OCI-LY3 (cell line): ENCODE data around the gene PXN.

Source experiments
- H2AFZ ChIP-seq: fragments of 200-600, 300-600 bp; shearing (Covaris generic); 2 replicates; pipeline ENCODE4 v1.6.0; 2014; ENCODE audit warnings: antibody characterized with exemption, low read depth, low read length
- H3K27ac ChIP-seq: fragments of 200-600, 300-600 bp; sonication (generic); 2 replicates; pipeline ENCODE4 v1.5.1; 2014; ENCODE audit warnings: mild to moderate bottlenecking, low read length, moderate library complexity, mixed read lengths
- H3K27me3 ChIP-seq: fragments of 200-600, 300-600 bp; sonication (generic); 2 replicates; pipeline ENCODE4 v1.6.1; 2014; ENCODE audit warnings: low read depth, low read length, mixed read lengths
- H3K36me3 ChIP-seq: fragments of 200-600, 300-600 bp; sonication (generic); replicated peaks from 2 replicates; pipeline ENCODE3; 2014; ENCODE audit warnings: low read depth, low read length, mixed read lengths
- H3K4me1 ChIP-seq: fragments of 300-600, 200-600 bp; sonication (generic); 2 replicates; pipeline ENCODE4 v1.6.1; 2014; ENCODE audit warnings: low read length, mixed read lengths
- H3K4me2 ChIP-seq: fragments of 200-600, 300-600 bp; sonication (generic); 2 replicates; pipeline ENCODE4 v1.6.1; 2014; ENCODE audit warnings: low read length, mixed read lengths
- H3K4me3 ChIP-seq: fragments of 300-600, 200-600 bp; sonication (generic); 2 replicates; pipeline ENCODE4 v1.5.1; 2014; ENCODE audit warnings: antibody characterized with exemption, mild to moderate bottlenecking, low read length, moderate library complexity
- H3K79me2 ChIP-seq: fragments of 300-600, 200-600 bp; shearing (Covaris generic); 2 replicates; pipeline ENCODE4 v1.6.1; 2014; ENCODE audit warnings: mild to moderate bottlenecking, low read length, mixed read lengths
- H3K9ac ChIP-seq: fragments of 300-600, 200-600 bp; shearing (Covaris generic); 2 replicates; pipeline ENCODE4 v1.6.0; 2014; ENCODE audit warnings: mild to moderate bottlenecking, low read length, moderate library complexity
- H3K9me3 ChIP-seq: fragments of 200-600, 300-600 bp; shearing (Covaris generic); 2 replicates; pipeline ENCODE4 v1.6.1; 2014; ENCODE audit warnings: low read length, mixed read lengths; ENCODE audit not compliant: insufficient read depth
- H4K20me1 ChIP-seq: fragments of 200-600, 300-600 bp; sonication (generic); 2 replicates; pipeline ENCODE4 v1.6.1; 2016; ENCODE audit warnings: low read length, mixed read lengths; ENCODE audit not compliant: insufficient read depth
- CTCF ChIP-seq: fragments of 200-600, 300-600 bp; sonication (generic); IDR thresholded peaks from 2 replicates; pipeline ENCODE4 v1.5.1; 2014; ENCODE audit warnings: antibody characterized with exemption, low read length, low read depth
- EZH2phosphoT487 ChIP-seq: fragments of 200-600 bp; shearing (Covaris generic); IDR thresholded peaks from 2 replicates; pipeline ENCODE4 v1.6.1; 2018; ENCODE audit warnings: antibody characterized with exemption, mixed run types, low read depth

The PXN gene

DNA sequence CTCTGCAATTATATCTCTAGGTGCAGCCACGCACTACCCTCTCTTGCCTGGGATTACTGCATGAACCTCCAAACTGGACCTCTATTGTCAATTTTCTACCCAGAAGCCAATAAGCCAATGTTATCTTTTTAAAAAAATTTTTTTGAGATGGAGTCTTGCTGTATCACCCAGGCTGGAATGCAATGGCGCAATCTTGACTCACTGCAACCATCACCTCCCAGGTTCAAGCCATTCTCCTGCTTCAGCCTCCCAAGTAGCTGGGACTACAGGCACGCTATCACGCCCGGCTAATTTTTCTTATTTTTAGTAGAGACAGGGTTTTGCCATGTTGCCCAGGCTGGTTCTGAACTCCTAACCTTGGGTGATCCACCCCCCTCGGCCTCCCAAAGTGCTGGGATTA, 11.2 kb upstream of the PXN start:
- 0 out of 2 replicates have a peak, but pooled peaks cover 3% of the 10 kb centered on the region for H3K27me3 ChIP-seq

DNA sequence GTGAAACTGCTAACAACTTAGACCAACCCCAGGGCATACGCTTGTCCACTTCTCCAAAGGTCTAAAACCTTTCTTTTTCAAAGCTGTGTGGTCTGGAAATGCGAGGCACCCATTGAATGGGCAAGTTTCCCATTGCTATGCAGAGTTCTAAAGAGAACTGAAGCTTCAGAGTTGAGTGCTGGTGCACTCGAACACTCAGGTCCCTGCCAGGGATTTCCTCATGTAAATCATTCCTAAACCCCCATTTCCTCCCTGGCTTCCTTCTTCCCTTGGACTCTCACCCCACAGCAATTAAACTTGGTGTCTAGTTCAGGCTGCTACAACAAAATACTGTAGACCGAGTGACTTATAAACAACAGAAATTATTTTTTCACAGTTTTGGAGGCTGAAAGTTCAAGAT, 2.2 kb upstream of the PXN start:
- no peak overlapping the region for H2AFZ ChIP-seq
- H3K27me3 ChIP-seq, result peaks cover 24% of the 10 kb centered on the region
- H3K36me3 ChIP-seq, result no peaks in the 10 kb centered on the region
- no peaks in the 10 kb centered on the region for H4K20me1 ChIP-seq
- H3K4me1 ChIP-seq, result peaks cover 13% of the 10 kb centered on the region; the same call in 1 of the 2 replicates
- H3K9me3 ChIP-seq, result no peaks in the 10 kb centered on the region
- H3K4me3 ChIP-seq, result no peak overlapping the region
- TF ChIP-seq CTCF (no peak), EZH2phosphoT487 (no peak)
- H3K4me2 ChIP-seq, result no peak overlapping the region
- H3K27ac ChIP-seq, result no peak overlapping the region
- H3K9ac ChIP-seq, result no peak overlapping the region
- no peaks in the 10 kb centered on the region for H3K79me2 ChIP-seq

More for the DNA sequence above, 11.2 kb upstream of the PXN start:
- Histone ChIP-seq H2AFZ (no peak overlapping the region), H3K4me2 (no peak overlapping the region), H3K4me3 (no peak overlapping the region), H3K36me3 (no peaks in the 10 kb centered on the region), H3K9me3 (0 out of 2 replicates have a peak, but pooled peaks cover 3% of the 10 kb centered on the region), H3K9ac (no peak overlapping the region), H3K79me2 (no peaks in the 10 kb centered on the region), H3K4me1 (no peaks in the 10 kb centered on the region), H3K27ac (no peak overlapping the region), H4K20me1 (no peaks in the 10 kb centered on the region)
- TF ChIP-seq EZH2phosphoT487, result no peak
- no peak for TF ChIP-seq CTCF

DNA sequence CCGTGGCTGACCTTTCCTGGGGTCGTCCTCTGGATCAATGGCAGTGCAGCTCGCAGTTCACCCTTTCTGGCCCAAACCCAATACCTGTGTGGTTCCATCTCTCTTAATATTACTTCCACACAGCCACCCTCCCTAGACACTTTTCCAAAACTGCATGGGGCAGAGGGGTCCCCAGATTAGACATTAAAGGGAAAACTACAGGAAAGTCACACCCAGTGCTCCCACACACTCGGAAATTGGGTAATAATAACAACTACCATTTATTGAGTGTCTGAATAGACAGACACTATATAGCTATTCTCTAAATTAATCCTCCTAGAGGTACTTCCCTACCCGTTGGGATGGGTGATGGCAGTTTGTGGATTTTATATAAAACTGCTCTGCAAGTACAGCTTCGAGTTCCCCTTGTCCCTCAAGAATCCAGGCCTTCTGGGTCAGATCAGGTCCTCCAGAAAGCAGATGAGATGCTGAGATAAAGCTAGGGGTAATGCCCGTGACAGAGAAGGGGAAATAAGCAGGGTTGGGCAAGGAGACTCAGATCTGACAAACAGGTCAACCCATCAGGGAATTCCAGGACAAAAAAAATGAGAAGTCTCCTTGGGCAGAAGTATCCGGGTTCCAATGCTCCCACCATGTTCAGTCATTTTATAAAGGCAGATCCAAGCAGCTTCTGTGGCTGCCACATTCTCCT, 795 bp upstream of the PXN start:
- H3K79me2 ChIP-seq, result no peaks in the 10 kb centered on the region
- TF ChIP-seq CTCF (no peak), EZH2phosphoT487 (no peak)
- H4K20me1 ChIP-seq, result no peaks in the 10 kb centered on the region
- peaks cover 15% of the 10 kb centered on the region; the same call in 1 of the 2 replicates for H3K4me1 ChIP-seq
- no peaks in the 10 kb centered on the region for H3K36me3 ChIP-seq
- H3K27me3 ChIP-seq, result peaks cover 27% of the 10 kb centered on the region
- H3K27ac ChIP-seq, result no peak overlapping the region
- peak overlapping the region; percentile 74 for H3K4me3 ChIP-seq
- peak overlapping the region; percentile 90; the same call in 1 of the 2 replicates for H2AFZ ChIP-seq
- no peaks in the 10 kb centered on the region for H3K9me3 ChIP-seq
- peak overlapping the region; percentile 85 for H3K4me2 ChIP-seq
- no peak overlapping the region for H3K9ac ChIP-seq

- no peak overlapping the region for H3K27ac ChIP-seq
- H3K4me3 ChIP-seq, result peak overlapping the region; percentile 96
- H3K79me2 ChIP-seq, result no peaks in the 10 kb centered on the region
- H3K4me2 ChIP-seq, result peak overlapping the region; percentile 96
- H3K9ac ChIP-seq, result peak overlapping the region; percentile 87
- no peaks in the 10 kb centered on the region for H3K36me3 ChIP-seq
- no peaks in the 10 kb centered on the region for H4K20me1 ChIP-seq
- H3K9me3 ChIP-seq, result no peaks in the 10 kb centered on the region
- peaks cover 15% of the 10 kb centered on the region; the same call in 1 of the 2 replicates for H3K4me1 ChIP-seq
- peak overlapping the region; percentile 47 for H2AFZ ChIP-seq
- no peak for TF ChIP-seq CTCF
- H3K27me3 ChIP-seq, result peaks cover 27% of the 10 kb centered on the region
Measured at GRCh38 chr12:120264904-120265472, 542 bp downstream of the PXN start.
